ENCODE results near the gene PLEKHM3.

DNA sequence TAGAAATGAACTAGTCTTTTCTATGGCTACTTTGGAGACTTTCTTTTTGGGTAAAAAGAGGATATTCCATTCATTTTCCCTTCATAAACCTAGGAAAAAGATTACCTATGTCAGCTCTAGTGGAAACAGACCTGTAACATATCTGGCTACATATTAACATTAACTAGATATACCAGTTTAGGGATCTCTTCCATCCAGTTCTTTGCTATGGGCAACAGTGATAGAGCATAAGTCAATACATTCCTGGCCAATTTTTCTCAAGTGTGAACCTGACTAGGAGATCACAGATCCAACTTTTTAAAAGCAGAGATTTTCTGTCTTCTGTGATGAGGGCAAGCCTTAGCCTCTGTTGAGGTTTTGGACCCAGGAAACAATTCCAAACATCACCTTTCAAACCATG, 34.5 kb downstream of the PLEKHM3 start:
- TF ChIP-seq, protein P1, sequence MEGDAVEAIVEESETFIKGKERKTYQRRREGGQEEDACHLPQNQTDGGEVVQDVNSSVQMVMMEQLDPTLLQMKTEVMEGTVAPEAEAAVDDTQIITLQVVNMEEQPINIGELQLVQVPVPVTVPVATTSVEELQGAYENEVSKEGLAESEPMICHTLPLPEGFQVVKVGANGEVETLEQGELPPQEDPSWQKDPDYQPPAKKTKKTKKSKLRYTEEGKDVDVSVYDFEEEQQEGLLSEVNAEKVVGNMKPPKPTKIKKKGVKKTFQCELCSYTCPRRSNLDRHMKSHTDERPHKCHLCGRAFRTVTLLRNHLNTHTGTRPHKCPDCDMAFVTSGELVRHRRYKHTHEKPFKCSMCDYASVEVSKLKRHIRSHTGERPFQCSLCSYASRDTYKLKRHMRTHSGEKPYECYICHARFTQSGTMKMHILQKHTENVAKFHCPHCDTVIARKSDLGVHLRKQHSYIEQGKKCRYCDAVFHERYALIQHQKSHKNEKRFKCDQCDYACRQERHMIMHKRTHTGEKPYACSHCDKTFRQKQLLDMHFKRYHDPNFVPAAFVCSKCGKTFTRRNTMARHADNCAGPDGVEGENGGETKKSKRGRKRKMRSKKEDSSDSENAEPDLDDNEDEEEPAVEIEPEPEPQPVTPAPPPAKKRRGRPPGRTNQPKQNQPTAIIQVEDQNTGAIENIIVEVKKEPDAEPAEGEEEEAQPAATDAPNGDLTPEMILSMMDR (conservative IDR thresholded peaks at IDR 0.05; ENCODE audit: low read depth, low read length): no peak
- TF ChIP-seq EZH2 (IDR thresholded peaks at IDR 0.05; ENCODE audit: borderline replicate concordance, low read depth, low read length, poor library complexity, severe bottlenecking): no peak

All from A673 (cell line).